ENCODE data around the gene DBN1. TPM values are rescaled to one million over a fixed set of nuclear protein-coding genes. Genes with fewer than 3 reads are reported as not detected.

DBN1 gene
- total and polyA plus RNA-seq, 2 donors (not counting 3 experiments of a cell fraction or from before 2014, with no cell fraction given) = 198 to 336 TPM

DNA sequence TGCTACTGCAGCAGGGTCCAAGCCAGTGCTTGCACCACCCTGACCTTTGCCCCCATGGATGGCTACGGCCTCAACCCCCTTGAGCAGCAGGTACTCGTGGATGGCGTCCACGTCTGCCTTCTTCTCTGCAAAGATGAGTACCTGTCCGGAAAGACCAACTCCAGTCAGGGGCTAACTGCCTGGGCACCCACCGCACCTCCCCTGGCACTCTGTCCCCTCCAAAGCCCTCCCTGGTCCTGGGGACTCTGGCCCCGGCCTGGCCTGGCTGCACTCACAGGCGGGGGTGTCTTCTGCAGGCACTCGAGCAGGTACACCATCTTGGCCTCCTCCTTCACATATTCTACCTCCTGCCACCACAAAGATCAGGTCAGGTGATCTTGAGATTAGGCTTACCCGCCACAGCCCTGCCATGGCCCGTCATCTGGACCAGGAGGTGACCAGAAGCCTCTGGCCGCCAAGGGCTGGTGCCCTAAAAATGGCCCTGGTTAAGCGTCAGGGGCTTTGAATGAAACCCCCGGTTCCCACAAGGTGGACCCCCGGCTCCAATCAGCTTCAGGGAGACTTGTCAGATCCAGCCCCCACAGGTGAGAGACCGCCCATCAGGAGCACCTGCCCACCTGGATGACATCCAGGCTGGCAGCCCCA lies 39.4 kb upstream of the DBN1 start:
- no TSS peak for BruUV-seq (replicated peaks)
- CTCF ChIA-PET = no interaction called here
- H3K9me3 ChIP-seq (replicated peaks; ENCODE audit: control insufficient read depth, insufficient read depth, low read length) = no peaks in the 10 kb centered on the region
- H3K9me1 ChIP-seq (replicated peaks; ENCODE audit: control insufficient read depth, extremely low read depth, insufficient read depth, low read length) = no peaks in the 10 kb centered on the region
- no peak overlapping the region for H3K9ac ChIP-seq (replicated peaks; ENCODE audit: extremely low read depth, insufficient read depth, low read length)
- H3K4me2 ChIP-seq (ENCODE audit: insufficient read depth, low read length) = no peak overlapping the region
- no peaks in the 10 kb centered on the region for H4K20me1 ChIP-seq (replicated peaks; ENCODE audit: control insufficient read depth, extremely low read depth, insufficient read depth, low read length)
- no peak overlapping the region for H3K4me3 ChIP-seq (replicated peaks in 1 of 3; ENCODE audit: insufficient read depth in 1 of 3, low read depth in 1 of 3, low read length in 3 of 3)
- H3K4me1 ChIP-seq (ENCODE audit: control insufficient read depth, extremely low read depth, insufficient read depth, low read length) = peaks cover 15% of the 10 kb centered on the region
- TF ChIP-seq GATA2 (IDR thresholded peaks at IDR 0.05; ENCODE audit: insufficient read depth, insufficient read length, low read depth, low read length) = no peak
- no peak for TF ChIP-seq JUN (IDR thresholded peaks at IDR 0.05; ENCODE audit: borderline replicate concordance, insufficient read depth, insufficient read length, low read depth)
- TF ChIP-seq, protein P1, sequence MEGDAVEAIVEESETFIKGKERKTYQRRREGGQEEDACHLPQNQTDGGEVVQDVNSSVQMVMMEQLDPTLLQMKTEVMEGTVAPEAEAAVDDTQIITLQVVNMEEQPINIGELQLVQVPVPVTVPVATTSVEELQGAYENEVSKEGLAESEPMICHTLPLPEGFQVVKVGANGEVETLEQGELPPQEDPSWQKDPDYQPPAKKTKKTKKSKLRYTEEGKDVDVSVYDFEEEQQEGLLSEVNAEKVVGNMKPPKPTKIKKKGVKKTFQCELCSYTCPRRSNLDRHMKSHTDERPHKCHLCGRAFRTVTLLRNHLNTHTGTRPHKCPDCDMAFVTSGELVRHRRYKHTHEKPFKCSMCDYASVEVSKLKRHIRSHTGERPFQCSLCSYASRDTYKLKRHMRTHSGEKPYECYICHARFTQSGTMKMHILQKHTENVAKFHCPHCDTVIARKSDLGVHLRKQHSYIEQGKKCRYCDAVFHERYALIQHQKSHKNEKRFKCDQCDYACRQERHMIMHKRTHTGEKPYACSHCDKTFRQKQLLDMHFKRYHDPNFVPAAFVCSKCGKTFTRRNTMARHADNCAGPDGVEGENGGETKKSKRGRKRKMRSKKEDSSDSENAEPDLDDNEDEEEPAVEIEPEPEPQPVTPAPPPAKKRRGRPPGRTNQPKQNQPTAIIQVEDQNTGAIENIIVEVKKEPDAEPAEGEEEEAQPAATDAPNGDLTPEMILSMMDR (IDR thresholded peaks at IDR 0.05; ENCODE audit: extremely low read depth in 1 of 2, insufficient read depth in 1 of 2, low read depth in 1 of 2, low read length in 2 of 2) = no peak
- TF ChIP-seq POLR2AphosphoS5 (IDR thresholded peaks at IDR 0.05; ENCODE audit: insufficient read depth, low read depth, low read length) = no peak
- TF ChIP-seq POLR2A (IDR thresholded peaks at IDR 0.05; ENCODE audit: low read depth, low read length) = no peak
- no peak for TF ChIP-seq MYC (IDR thresholded peaks at IDR 0.05; ENCODE audit: low read depth, low read length)
- TF ChIP-seq, protein P2, sequence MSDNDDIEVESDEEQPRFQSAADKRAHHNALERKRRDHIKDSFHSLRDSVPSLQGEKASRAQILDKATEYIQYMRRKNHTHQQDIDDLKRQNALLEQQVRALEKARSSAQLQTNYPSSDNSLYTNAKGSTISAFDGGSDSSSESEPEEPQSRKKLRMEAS (IDR thresholded peaks at IDR 0.05; ENCODE audit: insufficient read depth, insufficient read length) = no peak
- no peak for TF ChIP-seq FOS (IDR thresholded peaks at IDR 0.05; ENCODE audit: borderline replicate concordance, insufficient read depth, low read length)
- TF ChIP-seq EZH2 (IDR thresholded peaks at IDR 0.05; ENCODE audit: borderline replicate concordance, low read depth, low read length, severe bottlenecking) = no peak
- peaks cover 14% of the 10 kb centered on the region for H3K79me2 ChIP-seq (ENCODE audit: control insufficient read depth, insufficient read depth, low read length)
- H3K27ac ChIP-seq (ENCODE audit: insufficient read depth, low read depth, low read length) = no peak overlapping the region
- H3K27me3 ChIP-seq (ENCODE audit: control insufficient read depth in 2 of 2, insufficient read depth in 2 of 2, low read length in 2 of 2) = no peaks in the 10 kb centered on the region
- DNase-seq (ENCODE audit: low read depth, low spot score) = no peak
- intact Hi-C loops (cut with micrococcal nuclease) (no loop called here), dilution Hi-C loops (cut with MboI; ENCODE audit: extremely low pct_ligation_motif_present, low sequenced_read_pairs) (no loop called here)
- FAIRE-seq = no peak
- no peak overlapping the region for H2AFZ ChIP-seq (ENCODE audit: low read depth, low read length)
- H3K36me3 ChIP-seq (ENCODE audit: control insufficient read depth in 2 of 2, extremely low read depth in 1 of 2, insufficient read depth in 2 of 2, low read length in 2 of 2) = peaks cover 9 to 42% of the 10 kb centered on the region in 2 experiments
- POLR2A ChIA-PET = no interaction called here
